HepG2 (cell line): ENCODE results near the gene FAM20A. TPM values are rescaled to one million over a fixed set of nuclear protein-coding genes. Genes with fewer than 3 reads are reported as not detected.
A peak's percentile ranks its signal among the peaks of the same experiment; 100 is the strongest.

Source experiments
- ATAC-seq: fragments of 200-7000 bp; cut with Tn5 transposase; 3 replicates; pipeline ENCODE4 v1.9.1; 2020; ENCODE audit warnings: mild to moderate bottlenecking, moderate library complexity
- BruUV-seq: library from RNA; stranded (reverse); fragments of 400-500 nt; replicated peaks from 2 replicates; lab custom pipeline; 2021; lab: Mats Ljungman, UMichigan
- CTCF ChIA-PET: fragments of 300-600 bp; formaldehyde crosslinking; extraction: SDS; loops from one replicate; lab custom pipeline; 2021; ENCODE audit warnings: low total read pairs, inconsistent platforms, low intra/inter-chr PET ratio; lab: Yijun Ruan, JAX
- POLR2A ChIA-PET: fragments of 350-600 bp; sonication (Branson Sonifier 250); formaldehyde crosslinking; loops from one replicate; lab custom pipeline; 2020; ENCODE audit warnings: antibody characterized with exemption, inconsistent platforms; lab: Yijun Ruan, JAX
- DNase-seq: peaks from one replicate; pipeline ENCODE4 v3.0.0-alpha.2; 2015; ENCODE audit warnings: low spot score
- FAIRE-seq: peaks from 3 replicates; lab custom pipeline; 2011; peaks lifted over from hg19 to GRCh38; lab: Jason Lieb, UNC
- H2AFZ ChIP-seq: one replicate; pipeline ENCODE4 v1.6.1; 2011; ENCODE audit warnings: low read length, inconsistent platforms
- H3K27ac ChIP-seq: fragments of 300-600 bp; 3 replicates; pipeline ENCODE4 v1.8.0; 2011; ENCODE audit warnings: mixed run types, mild to moderate bottlenecking, mixed read lengths, low read length, inconsistent platforms; ENCODE audit not compliant: insufficient read depth; ENCODE audit errors: extremely low read length
- H3K27me3 ChIP-seq, 2 experiments: fragments of 200-600 bp in 1 of 2; 2 replicates in 1 of 2; 3 replicates in 1 of 2; pipeline versions ENCODE4 v1.6.0 to v1.8.0; 2011; ENCODE audit warnings: low read length in 2 of 2, mild to moderate bottlenecking in 2 of 2, moderate library complexity in 2 of 2, inconsistent platforms in 1 of 2; ENCODE audit not compliant: insufficient read depth in 2 of 2, control insufficient read depth in 1 of 2
- H3K36me3 ChIP-seq, 2 experiments: fragments of 200-600 bp in 1 of 2; replicated peaks in 1 of 2; 2 replicates in 1 of 2; 3 replicates in 1 of 2; pipeline versions ENCODE4 v1.5.1 to v1.8.0; 2011; ENCODE audit warnings: low read length in 2 of 2, inconsistent platforms in 1 of 2; ENCODE audit not compliant: insufficient read depth in 2 of 2, control insufficient read depth in 1 of 2
- H3K4me1 ChIP-seq: 2 replicates; pipeline ENCODE4 v1.5.1; 2012; ENCODE audit warnings: low read length, inconsistent platforms; ENCODE audit not compliant: insufficient read depth
- H3K4me2 ChIP-seq: 2 replicates; pipeline ENCODE4 v1.6.0; 2011; ENCODE audit warnings: low read depth, low read length, inconsistent platforms
- H3K4me3 ChIP-seq, 3 experiments: fragments of 200-600 bp in 1 of 3; sonication (generic), shearing (Covaris generic) in 1 of 3; replicated peaks in 1 of 3; 2 replicates each; pipeline ENCODE4 v1.5.1; 2011 to 2016; ENCODE audit warnings: low read length in 3 of 3, inconsistent platforms in 2 of 3, low read depth in 2 of 3, mild to moderate bottlenecking in 2 of 3, control low read depth in 1 of 3, mixed read lengths in 1 of 3; ENCODE audit not compliant: insufficient read depth in 1 of 3
- H3K79me2 ChIP-seq: one replicate; pipeline ENCODE4 v1.6.1; 2011; ENCODE audit warnings: low read length, inconsistent platforms; ENCODE audit not compliant: insufficient read depth
- H3K9ac ChIP-seq: 2 replicates; pipeline ENCODE4 v1.6.0; 2011; ENCODE audit warnings: mild to moderate bottlenecking, low read depth, low read length, inconsistent platforms; ENCODE audit not compliant: insufficient read depth
- H3K9me3 ChIP-seq: 2 replicates; pipeline ENCODE4 v1.5.1; 2012; ENCODE audit warnings: mild to moderate bottlenecking, low read length
- H4K20me1 ChIP-seq: 2 replicates; pipeline ENCODE4 v1.6.0; 2011; ENCODE audit warnings: inconsistent platforms, mild to moderate bottlenecking, low read length, moderate library complexity; ENCODE audit not compliant: insufficient read depth
- GPN1 ChIP-seq: sonication (generic); formaldehyde crosslinking; IDR thresholded peaks from 2 replicates; pipeline ENCODE4 v1.5.1; 2020; ENCODE audit warnings: missing genetic modification reagents, borderline replicate concordance
- HHEX ChIP-seq: IDR thresholded peaks from 2 replicates; pipeline ENCODE4 v1.6.1; 2016; ENCODE audit warnings: control low read depth
- IRX3 ChIP-seq: sonication (generic); formaldehyde crosslinking; IDR thresholded peaks from 2 replicates; pipeline ENCODE4 v1.8.1; 2023; ENCODE audit warnings: mild to moderate bottlenecking, low read depth, missing genetic modification reagents, borderline replicate concordance
- RORA ChIP-seq: sonication (generic); formaldehyde crosslinking; IDR thresholded peaks from 2 replicates; pipeline ENCODE4 v1.5.0; 2020; ENCODE audit warnings: mild to moderate bottlenecking, missing genetic modification reagents, moderate library complexity
- SALL2 ChIP-seq: sonication (generic); formaldehyde crosslinking; IDR thresholded peaks from 2 replicates; pipeline ENCODE4 v1.8.1; 2023; ENCODE audit warnings: mild to moderate bottlenecking, missing genetic modification reagents, inconsistent platforms
- ZBTB40 ChIP-seq, 2 experiments: fragments of 450-650 bp in 1 of 2; sonication (generic) in 1 of 2; formaldehyde crosslinking in 1 of 2; IDR thresholded peaks; 2 replicates each; pipeline versions ENCODE4 v1.6.1 to v1.8.0; 2016 to 2022; ENCODE audit warnings: antibody characterized with exemption in 1 of 2, mild to moderate bottlenecking in 1 of 2, missing genetic modification reagents in 1 of 2
- ZMYM3 ChIP-seq: sonication (generic); formaldehyde crosslinking; IDR thresholded peaks from 2 replicates; pipeline ENCODE4 v1.5.1; 2020; ENCODE audit warnings: mild to moderate bottlenecking, missing genetic modification reagents
- WGBS: methylation state at CpG from one replicate; pipeline ENCODE4 v1.1.6; 2017; ENCODE audit warnings: low lambda C conversion rate; 5-methylcytosine and 5-hydroxymethylcytosine counted together
- in situ Hi-C: cut with HindIII; loops from 2 replicates; pipeline ENCODE4 v1.10.0; 2017; ENCODE audit warnings: low pct_unique_long_range_greater_than_20kb; ENCODE audit not compliant: extremely low pct_ligation_motif_present
- intact Hi-C: fragments of 100-400 bp; cut with micrococcal nuclease; formaldehyde crosslinking; loops from one replicate; pipeline ENCODE4 v1.10.0; 2022; ENCODE audit not compliant: unreplicated experiment
- polyA plus RNA-seq, 8 experiments: library from polyadenylated mRNA; depleted of rRNA in 3 of 8; stranded (reverse) in 7 of 8; unstranded in 1 of 8; fragments of >200 nt; fragmentation: Illumina TruSeq in 4 of 8; extraction: Trizol in 4 of 8; gene quantifications; 2 replicates each; pipeline versions ENCODE4 v1.2.1 to v1.2.3, GENCODE V29; 2011 to 2016; ENCODE audit warnings: low read depth in 4 of 8, missing spikeins in 1 of 8, mixed read lengths in 1 of 8; ENCODE audit not compliant: insufficient read depth in 1 of 8
- total RNA-seq, 5 experiments: library from RNA; depleted of rRNA; stranded (reverse); fragments of >200 nt; fragmentation: Illumina TruSeq; extraction: Trizol; gene quantifications; 2 replicates each; pipeline ENCODE4 v1.2.3, GENCODE V29; 2016; ENCODE audit warnings: low read depth in 1 of 5
- TF ChIP-seq, protein P1 (sequence below): sonication (generic); formaldehyde crosslinking; IDR thresholded peaks from 2 replicates; pipeline ENCODE4 v1.4.0; 2020; ENCODE audit warnings: missing genetic modification reagents, borderline replicate concordance

The FAM20A gene
- total and polyA plus RNA-seq, 2 of the 13 experiments (the other 11 are each of a cell fraction or from before 2014, with no cell fraction given), result 9.3 to 20.7 TPM

DNA sequence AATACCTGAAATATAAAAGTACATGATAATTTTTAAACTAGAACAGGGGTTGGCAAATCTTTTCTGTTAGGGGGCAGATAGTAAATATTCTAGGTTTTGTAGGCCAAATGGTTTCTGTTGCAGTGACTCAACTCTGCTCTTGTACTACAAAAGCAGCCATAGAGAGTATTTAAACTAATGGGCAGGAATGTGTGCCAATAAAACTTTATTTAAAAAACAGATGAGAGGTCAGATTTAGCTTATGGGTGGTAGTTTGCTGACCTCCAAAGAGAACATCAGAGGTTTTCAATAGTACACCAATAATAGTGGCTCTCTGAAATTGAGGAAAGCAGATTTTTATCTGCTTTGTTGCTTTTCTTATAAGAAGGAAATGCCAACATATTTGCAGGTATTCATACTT, 15.2 kb upstream of the FAM20A start (continued):
- TF ChIP-seq ZBTB40 (IDR thresholded peaks at IDR 0.05), result peak; percentile 76
- TF ChIP-seq ZBTB40 (CRISPR knock-in tag; IDR thresholded peaks at IDR 0.05), result peak; percentile 90; the same call in 1 of the 2 replicates

- Histone ChIP-seq H4K20me1 (no peaks in the 10 kb centered on the region), H3K9ac (no peak overlapping the region), H3K9me3 (peaks cover 10% of the 10 kb centered on the region), H3K79me2 (no peaks in the 10 kb centered on the region), H3K4me1 (peaks cover 35% of the 10 kb centered on the region), H3K27me3 (no peaks in the 10 kb centered on the region; a peak in 1 of 5 replicates), H3K4me2 (no peak overlapping the region), H3K4me3 (no peak overlapping the region), H3K27ac (no peak overlapping the region), H2AFZ (no peak overlapping the region), H3K36me3 (no peaks in the 10 kb centered on the region)
- CTCF ChIA-PET, result no interaction called here
- no peak for ATAC-seq
- FAIRE-seq, result no peak
- in situ Hi-C loops, result loop anchor here (5.0 kb wide), 1 partner anchor 148 kb away; no protein-coding TSS in a partner anchor
- POLR2A ChIA-PET, result interaction anchor here (0.9 to 2.4 kb wide), 3 partner anchors 14 to 75 kb away, joined by 3 to 27 read pairs (median 14); partner anchors contain the start of gene FAM20A
- DNase-seq, result no peak
- BruUV-seq, result no TSS peak
- intact Hi-C loops, result no loop called here
- 44% methylated on average over 5 of the region's 5 CpGs for WGBS
- no peak for TF ChIP-seq IRX3 (CRISPR knock-in tag)
- TF ChIP-seq HHEX (CRISPR knock-in tag), result no peak
- TF ChIP-seq, protein P1, sequence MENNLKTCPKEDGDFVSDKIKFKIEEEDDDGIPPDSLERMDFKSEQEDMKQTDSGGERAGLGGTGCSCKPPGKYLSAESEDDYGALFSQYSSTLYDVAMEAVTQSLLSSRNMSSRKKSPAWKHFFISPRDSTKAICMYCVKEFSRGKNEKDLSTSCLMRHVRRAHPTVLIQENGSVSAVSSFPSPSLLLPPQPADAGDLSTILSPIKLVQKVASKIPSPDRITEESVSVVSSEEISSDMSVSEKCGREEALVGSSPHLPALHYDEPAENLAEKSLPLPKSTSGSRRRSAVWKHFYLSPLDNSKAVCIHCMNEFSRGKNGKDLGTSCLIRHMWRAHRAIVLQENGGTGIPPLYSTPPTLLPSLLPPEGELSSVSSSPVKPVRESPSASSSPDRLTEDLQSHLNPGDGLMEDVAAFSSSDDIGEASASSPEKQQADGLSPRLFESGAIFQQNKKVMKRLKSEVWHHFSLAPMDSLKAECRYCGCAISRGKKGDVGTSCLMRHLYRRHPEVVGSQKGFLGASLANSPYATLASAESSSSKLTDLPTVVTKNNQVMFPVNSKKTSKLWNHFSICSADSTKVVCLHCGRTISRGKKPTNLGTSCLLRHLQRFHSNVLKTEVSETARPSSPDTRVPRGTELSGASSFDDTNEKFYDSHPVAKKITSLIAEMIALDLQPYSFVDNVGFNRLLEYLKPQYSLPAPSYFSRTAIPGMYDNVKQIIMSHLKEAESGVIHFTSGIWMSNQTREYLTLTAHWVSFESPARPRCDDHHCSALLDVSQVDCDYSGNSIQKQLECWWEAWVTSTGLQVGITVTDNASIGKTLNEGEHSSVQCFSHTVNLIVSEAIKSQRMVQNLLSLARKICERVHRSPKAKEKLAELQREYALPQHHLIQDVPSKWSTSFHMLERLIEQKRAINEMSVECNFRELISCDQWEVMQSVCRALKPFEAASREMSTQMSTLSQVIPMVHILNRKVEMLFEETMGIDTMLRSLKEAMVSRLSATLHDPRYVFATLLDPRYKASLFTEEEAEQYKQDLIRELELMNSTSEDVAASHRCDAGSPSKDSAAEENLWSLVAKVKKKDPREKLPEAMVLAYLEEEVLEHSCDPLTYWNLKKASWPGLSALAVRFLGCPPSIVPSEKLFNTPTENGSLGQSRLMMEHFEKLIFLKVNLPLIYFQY (CRISPR knock-in tag), result no peak
- no peak for TF ChIP-seq SALL2 (CRISPR knock-in tag)
- TF ChIP-seq ZMYM3 (CRISPR knock-in tag), result no peak
- TF ChIP-seq RORA, result no peak
- no peak for TF ChIP-seq GPN1
Measured at GRCh38 chr17:68614718-68615117, 13.6 kb upstream of the FAM20A start.
